Measurements from ENCODE around the gene FAM76A.

DNA sequence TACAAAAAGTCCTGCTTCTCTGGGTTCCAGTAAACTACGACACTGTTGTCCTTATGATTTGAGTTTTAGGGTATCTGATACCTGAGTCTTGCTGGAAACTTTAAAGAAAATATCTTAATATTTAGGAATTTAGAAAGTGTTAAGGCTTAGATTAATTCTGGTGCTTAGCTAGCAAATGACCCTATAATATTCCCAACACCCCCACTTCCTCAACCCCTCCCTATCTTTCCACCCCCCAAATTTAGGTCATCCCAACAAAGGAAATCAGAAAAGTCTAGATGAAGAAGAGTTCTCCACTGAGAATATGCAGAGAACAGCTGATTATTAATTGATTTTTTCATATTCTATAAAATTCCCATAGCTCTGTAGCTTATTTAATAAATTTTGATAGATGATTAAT lies 58.9 kb downstream of the FAM76A start:
- TF ChIP-seq, protein P1, sequence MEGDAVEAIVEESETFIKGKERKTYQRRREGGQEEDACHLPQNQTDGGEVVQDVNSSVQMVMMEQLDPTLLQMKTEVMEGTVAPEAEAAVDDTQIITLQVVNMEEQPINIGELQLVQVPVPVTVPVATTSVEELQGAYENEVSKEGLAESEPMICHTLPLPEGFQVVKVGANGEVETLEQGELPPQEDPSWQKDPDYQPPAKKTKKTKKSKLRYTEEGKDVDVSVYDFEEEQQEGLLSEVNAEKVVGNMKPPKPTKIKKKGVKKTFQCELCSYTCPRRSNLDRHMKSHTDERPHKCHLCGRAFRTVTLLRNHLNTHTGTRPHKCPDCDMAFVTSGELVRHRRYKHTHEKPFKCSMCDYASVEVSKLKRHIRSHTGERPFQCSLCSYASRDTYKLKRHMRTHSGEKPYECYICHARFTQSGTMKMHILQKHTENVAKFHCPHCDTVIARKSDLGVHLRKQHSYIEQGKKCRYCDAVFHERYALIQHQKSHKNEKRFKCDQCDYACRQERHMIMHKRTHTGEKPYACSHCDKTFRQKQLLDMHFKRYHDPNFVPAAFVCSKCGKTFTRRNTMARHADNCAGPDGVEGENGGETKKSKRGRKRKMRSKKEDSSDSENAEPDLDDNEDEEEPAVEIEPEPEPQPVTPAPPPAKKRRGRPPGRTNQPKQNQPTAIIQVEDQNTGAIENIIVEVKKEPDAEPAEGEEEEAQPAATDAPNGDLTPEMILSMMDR (IDR thresholded peaks at IDR 0.05 in 2 of 3, conservative IDR thresholded peaks at IDR 0.05 in 1 of 3; ENCODE audit: borderline replicate concordance in 1 of 3, insufficient read depth in 1 of 3, low read depth in 2 of 3, low read length in 2 of 3) = no peak
- TF ChIP-seq ZNF274 (IDR thresholded peaks at IDR 0.05; ENCODE audit: low read depth, low read length) (no peak), SP1 (IDR thresholded peaks at IDR 0.05; ENCODE audit: low read depth) (no peak), YY1 (IDR thresholded peaks at IDR 0.05; ENCODE audit: extremely low read depth, insufficient replicate concordance, low read depth, low read length) (no peak), POLR2A (IDR thresholded peaks at IDR 0.05; ENCODE audit: borderline replicate concordance, extremely low read depth, insufficient read depth, insufficient read length) (no peak), MAX (IDR thresholded peaks at IDR 0.05) (no peak)
